Smooth muscle cell (in vitro differentiated cells): ENCODE data around the gene DSCAM. TPM values are rescaled to one million over a fixed set of nuclear protein-coding genes. Genes with fewer than 3 reads are reported as not detected.

Source experiments
- DNase-seq: peaks from one replicate; lab custom pipeline; 2025; ENCODE audit not compliant: unreplicated experiment; lab: John Stamatoyannopoulos, UW
- H2AFZ ChIP-seq: fragments of 200-600 bp; sonication (generic); 2 replicates; pipeline ENCODE4 v1.6.0; 2016; ENCODE audit warnings: antibody characterized with exemption, low read depth, mild to moderate bottlenecking
- H3F3A ChIP-seq: fragments of 200-600 bp; sonication (generic); 2 replicates; pipeline ENCODE4 v1.6.0; 2017; ENCODE audit warnings: antibody characterized with exemption, low read depth
- H3K27ac ChIP-seq: fragments of 200-600 bp; sonication (generic); 2 replicates; pipeline ENCODE4 v1.5.1; 2016; ENCODE audit warnings: low read depth, mild to moderate bottlenecking
- H3K27me3 ChIP-seq: fragments of 200-600 bp; sonication (generic); 2 replicates; pipeline ENCODE4 v1.6.1; 2016; ENCODE audit warnings: low read depth, mild to moderate bottlenecking
- H3K36me3 ChIP-seq: fragments of 200-600 bp; sonication (generic); 2 replicates; pipeline ENCODE4 v1.5.1; 2016; ENCODE audit warnings: low read depth
- H3K4me1 ChIP-seq: fragments of 200-600 bp; sonication (generic); 2 replicates; pipeline ENCODE4 v1.5.1; 2016; ENCODE audit warnings: low read depth
- H3K4me2 ChIP-seq: fragments of 200-600 bp; sonication (generic); 2 replicates; pipeline ENCODE4 v1.6.0; 2016; ENCODE audit warnings: mild to moderate bottlenecking
- H3K4me3 ChIP-seq: fragments of 200-600 bp; sonication (generic); 2 replicates; pipeline ENCODE4 v1.5.1; 2016; ENCODE audit warnings: mild to moderate bottlenecking
- H3K79me2 ChIP-seq: fragments of 200-600 bp; sonication (generic); 2 replicates; pipeline ENCODE4 v1.6.0; 2016; ENCODE audit warnings: low read depth, mild to moderate bottlenecking
- H3K9ac ChIP-seq: fragments of 200-600 bp; sonication (generic); 2 replicates; pipeline ENCODE4 v1.6.0; 2016; ENCODE audit warnings: low read depth
- H3K9me3 ChIP-seq: fragments of 200-600 bp; sonication (generic); replicated peaks from 2 replicates; pipeline ENCODE4 v1.5.1; 2016; ENCODE audit warnings: low read depth
- H4K20me1 ChIP-seq: fragments of 200-600 bp; sonication (generic); 2 replicates; pipeline ENCODE4 v1.6.0; 2016; ENCODE audit warnings: low read depth
- WGBS: methylation state at CpG from one replicate; pipeline ENCODE4 v1.1.7; 2016; ENCODE audit warnings: low lambda C conversion rate; 5-methylcytosine and 5-hydroxymethylcytosine counted together
- polyA plus RNA-seq: library from polyadenylated mRNA; unstranded; fragments of >200 nt; fragmentation: Nextera tagmentation; extraction: Ambion mirVana; gene quantifications from 2 replicates; pipeline ENCODE4 v1.2.1, GENCODE V29; 2016
- total RNA-seq: library from RNA; depleted of rRNA; stranded (reverse); fragments of >200 nt; gene quantifications from 2 replicates; pipeline ENCODE4 v1.2.3, GENCODE V29; 2014
- TF ChIP-seq, protein P1 (sequence below): fragments of 200-600 bp; sonication (generic); IDR thresholded peaks from 2 replicates; pipeline ENCODE4 v1.5.1; 2017; ENCODE audit warnings: borderline replicate concordance, mild to moderate bottlenecking, antibody characterized with exemption; ENCODE audit not compliant: insufficient read depth, poor library complexity, severe bottlenecking

Gene DSCAM
- total and polyA plus RNA-seq, 2 experiments from 2014 or later = not detected

DNA sequence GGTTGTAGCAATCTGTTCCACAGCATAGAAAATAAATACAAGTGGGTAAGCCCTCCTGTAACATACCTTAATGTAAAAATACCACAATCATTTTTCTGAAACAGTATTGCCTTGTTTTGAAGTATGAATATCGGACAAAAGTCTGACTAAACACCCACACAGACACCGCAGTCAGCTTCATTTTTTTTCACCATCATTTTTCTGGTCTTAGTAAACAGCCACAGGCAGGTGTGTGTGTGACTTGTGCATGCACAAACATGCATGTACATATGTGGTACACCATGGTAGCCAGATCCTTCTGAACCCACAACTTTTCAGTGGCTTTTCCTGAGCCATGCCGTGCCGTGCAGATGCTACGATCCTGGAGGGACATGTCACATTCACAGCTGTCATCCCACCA lies 718.1 kb downstream of the DSCAM start:
- no peaks in the 10 kb centered on the region for H3K4me1 ChIP-seq
- 92% methylated on average over 5 of the region's 5 CpGs for WGBS

DNA sequence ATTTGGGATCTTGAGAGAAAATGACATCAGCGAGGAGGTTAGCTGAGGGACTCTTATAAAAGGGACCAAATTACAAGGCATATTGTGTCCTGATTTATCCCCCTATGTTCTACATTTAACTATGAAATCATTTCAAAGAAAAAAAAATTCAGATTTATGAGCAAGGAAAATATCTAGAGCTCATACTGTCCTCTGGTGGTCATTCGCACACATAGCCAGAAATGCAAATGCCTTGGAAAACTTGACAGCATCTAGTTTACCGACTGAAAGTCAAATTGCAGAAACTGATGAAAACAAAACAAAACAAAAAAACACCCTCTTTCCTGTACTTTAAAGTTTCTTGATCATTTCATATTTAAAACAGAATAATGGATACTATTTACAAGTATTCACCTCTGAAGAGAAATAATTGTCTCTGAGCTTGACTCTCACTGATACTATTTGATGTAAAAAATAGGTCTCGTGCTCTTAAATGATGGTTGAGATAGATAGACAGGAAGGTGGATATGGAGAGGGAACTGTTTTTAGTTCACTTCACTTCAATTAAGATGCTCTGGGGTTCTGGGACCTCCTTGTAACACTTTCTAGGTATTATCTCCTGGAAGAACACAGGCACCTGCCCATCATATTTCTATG lies 725.9 kb downstream of the DSCAM start:
- H3K9me3 ChIP-seq = no peaks in the 10 kb centered on the region
- no peaks in the 10 kb centered on the region for H3K36me3 ChIP-seq
- H3K27ac ChIP-seq = no peak overlapping the region
- H2AFZ ChIP-seq = no peak overlapping the region
- no peak for DNase-seq
- no peaks in the 10 kb centered on the region for H3F3A ChIP-seq
- H3K27me3 ChIP-seq = peaks cover 3% of the 10 kb centered on the region
- H4K20me1 ChIP-seq = no peaks in the 10 kb centered on the region
- WGBS = 32% methylated on average over 4 of the region's 4 CpGs
- TF ChIP-seq, protein P1, sequence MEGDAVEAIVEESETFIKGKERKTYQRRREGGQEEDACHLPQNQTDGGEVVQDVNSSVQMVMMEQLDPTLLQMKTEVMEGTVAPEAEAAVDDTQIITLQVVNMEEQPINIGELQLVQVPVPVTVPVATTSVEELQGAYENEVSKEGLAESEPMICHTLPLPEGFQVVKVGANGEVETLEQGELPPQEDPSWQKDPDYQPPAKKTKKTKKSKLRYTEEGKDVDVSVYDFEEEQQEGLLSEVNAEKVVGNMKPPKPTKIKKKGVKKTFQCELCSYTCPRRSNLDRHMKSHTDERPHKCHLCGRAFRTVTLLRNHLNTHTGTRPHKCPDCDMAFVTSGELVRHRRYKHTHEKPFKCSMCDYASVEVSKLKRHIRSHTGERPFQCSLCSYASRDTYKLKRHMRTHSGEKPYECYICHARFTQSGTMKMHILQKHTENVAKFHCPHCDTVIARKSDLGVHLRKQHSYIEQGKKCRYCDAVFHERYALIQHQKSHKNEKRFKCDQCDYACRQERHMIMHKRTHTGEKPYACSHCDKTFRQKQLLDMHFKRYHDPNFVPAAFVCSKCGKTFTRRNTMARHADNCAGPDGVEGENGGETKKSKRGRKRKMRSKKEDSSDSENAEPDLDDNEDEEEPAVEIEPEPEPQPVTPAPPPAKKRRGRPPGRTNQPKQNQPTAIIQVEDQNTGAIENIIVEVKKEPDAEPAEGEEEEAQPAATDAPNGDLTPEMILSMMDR = peak; percentile 92
- H3K9ac ChIP-seq = no peak overlapping the region
- H3K79me2 ChIP-seq = no peaks in the 10 kb centered on the region
- no peak overlapping the region for H3K4me2 ChIP-seq
- H3K4me3 ChIP-seq = no peak overlapping the region
- no peaks in the 10 kb centered on the region for H3K4me1 ChIP-seq

More for the DNA sequence above, 718.1 kb downstream of the DSCAM start:
- Histone ChIP-seq H3K4me3 (no peak overlapping the region), H2AFZ (no peak overlapping the region), H3K9ac (no peak overlapping the region), H3K27me3 (peaks cover 3% of the 10 kb centered on the region), H3K79me2 (no peaks in the 10 kb centered on the region), H3K27ac (no peak overlapping the region), H3K36me3 (no peaks in the 10 kb centered on the region), H4K20me1 (no peaks in the 10 kb centered on the region), H3K4me2 (no peak overlapping the region), H3K9me3 (no peaks in the 10 kb centered on the region), H3F3A (no peaks in the 10 kb centered on the region)
- TF ChIP-seq, protein P1 = no peak
- no peak for DNase-seq

DNA sequence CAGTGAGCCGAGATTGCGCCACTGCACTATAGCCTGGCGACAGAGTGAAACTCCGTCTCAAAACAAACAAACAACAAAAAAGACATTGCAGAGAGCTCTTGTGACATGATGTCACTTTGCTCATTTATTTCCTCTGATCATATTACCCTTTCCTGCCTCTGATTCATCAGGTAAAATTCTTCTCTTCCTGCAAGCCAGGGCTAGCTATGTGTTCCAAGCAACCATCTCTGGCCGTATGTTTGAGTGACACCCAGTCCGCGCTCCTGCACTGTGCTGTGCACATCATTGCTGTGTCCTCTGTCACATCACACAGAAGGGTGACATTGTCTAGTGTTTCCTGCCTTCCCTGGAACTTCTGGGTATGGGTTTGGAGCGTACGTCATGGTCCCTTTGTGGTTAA lies 728.4 kb downstream of the DSCAM start:
- Histone ChIP-seq H3K9me3 (no peaks in the 10 kb centered on the region), H3K4me1 (no peaks in the 10 kb centered on the region), H3K27ac (no peak overlapping the region), H3K4me3 (no peak overlapping the region), H3F3A (no peaks in the 10 kb centered on the region), H4K20me1 (no peaks in the 10 kb centered on the region), H3K27me3 (no peaks in the 10 kb centered on the region), H3K4me2 (no peak overlapping the region), H3K36me3 (no peaks in the 10 kb centered on the region), H3K79me2 (no peaks in the 10 kb centered on the region), H2AFZ (no peak overlapping the region), H3K9ac (no peak overlapping the region)
- no peak for DNase-seq
- TF ChIP-seq, protein P1 = no peak
- WGBS = 88% methylated on average over 9 of the region's 9 CpGs

DNA sequence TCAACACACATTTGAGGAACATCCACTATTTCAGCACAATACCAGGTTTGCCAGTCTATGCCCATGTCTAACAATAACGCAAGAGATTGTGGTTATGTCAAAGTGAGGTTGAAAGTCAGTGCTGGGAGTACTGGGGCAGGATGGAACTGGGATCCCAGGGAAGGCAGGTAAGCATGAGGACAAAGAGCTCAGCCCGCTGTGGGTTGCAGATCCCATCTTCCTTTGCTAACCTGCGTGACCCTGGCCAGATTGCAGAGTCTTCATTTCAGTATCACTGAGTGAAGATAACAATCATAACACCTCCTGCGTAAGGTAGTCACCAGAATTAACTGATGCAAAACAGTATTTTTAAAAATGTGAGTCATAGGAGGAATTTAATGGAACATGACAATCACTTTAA lies 729.7 kb downstream of the DSCAM start:
- TF ChIP-seq, protein P1 = no peak
- no peak overlapping the region for H3K9ac ChIP-seq
- H3K36me3 ChIP-seq = no peaks in the 10 kb centered on the region
- H3K9me3 ChIP-seq = no peaks in the 10 kb centered on the region
- WGBS = 92% methylated on average over 4 of the region's 4 CpGs
- H3K27ac ChIP-seq = no peak overlapping the region
- H3K4me2 ChIP-seq = no peak overlapping the region
- no peak overlapping the region for H2AFZ ChIP-seq
- no peaks in the 10 kb centered on the region for H3K4me1 ChIP-seq
- no peaks in the 10 kb centered on the region for H3F3A ChIP-seq
- H4K20me1 ChIP-seq = no peaks in the 10 kb centered on the region
- no peak overlapping the region for H3K4me3 ChIP-seq
- no peaks in the 10 kb centered on the region for H3K79me2 ChIP-seq
- H3K27me3 ChIP-seq = no peaks in the 10 kb centered on the region
- no peak for DNase-seq
